ENCODE data around the gene ARFRP1. TPM values are rescaled to one million over a fixed set of nuclear protein-coding genes. Genes with fewer than 3 reads are reported as not detected.

The ARFRP1 gene
- total and polyA plus RNA-seq, 2 of the 13 experiments (the other 11 are each of a cell fraction or from before 2014, with no cell fraction given): 32.0 to 51.1 TPM

- TF ChIP-seq ZNF33A (CRISPR knock-in tag; IDR thresholded peaks at IDR 0.05; ENCODE audit: borderline replicate concordance): no peak
- TF ChIP-seq KAT8 (CRISPR knock-in tag; IDR thresholded peaks at IDR 0.05): peak; percentile 90
- peak; percentile 89 for TF ChIP-seq HMGXB3 (CRISPR knock-in tag; IDR thresholded peaks at IDR 0.05; ENCODE audit: borderline replicate concordance)
- peak; percentile 85 for TF ChIP-seq TFDP1 (CRISPR knock-in tag; IDR thresholded peaks at IDR 0.05; ENCODE audit: borderline replicate concordance)
- no peak for TF ChIP-seq PHB2 (IDR thresholded peaks at IDR 0.05; ENCODE audit: partially characterized antibody)
- TF ChIP-seq ZNF18 (CRISPR knock-in tag; IDR thresholded peaks at IDR 0.05; ENCODE audit: insufficient replicate concordance): no peak
- TF ChIP-seq SNAPC4 (CRISPR knock-in tag; IDR thresholded peaks at IDR 0.05): peak; percentile 91
- peak; percentile 89; the same call in 1 of the 2 replicates for TF ChIP-seq ZNF782 (CRISPR knock-in tag; IDR thresholded peaks at IDR 0.05; ENCODE audit: borderline replicate concordance)
- TF ChIP-seq ZNF562 (CRISPR knock-in tag; IDR thresholded peaks at IDR 0.05; ENCODE audit: borderline replicate concordance): no peak
- peak; percentile 40; the same call in 1 of the 2 replicates for TF ChIP-seq FUBP1 (CRISPR knock-in tag; IDR thresholded peaks at IDR 0.05; ENCODE audit: borderline replicate concordance)
- peak; percentile 96 for TF ChIP-seq ZNF367 (CRISPR knock-in tag; IDR thresholded peaks at IDR 0.05; ENCODE audit: borderline replicate concordance)
- TF ChIP-seq ZNF441 (CRISPR knock-in tag; IDR thresholded peaks at IDR 0.05; ENCODE audit: borderline replicate concordance): peak; percentile 68; the same call in 1 of the 2 replicates
Observed at GRCh38 chr20:63740627-63741353, 33.0 kb upstream of the ARFRP1 start (continued).
